ENCODE results near the gene TRMT13. TPM values are rescaled to one million over a fixed set of nuclear protein-coding genes. Genes with fewer than 3 reads are reported as not detected.
A peak's percentile ranks its signal among the peaks of the same experiment; 100 is the strongest.

The TRMT13 gene, protein sequence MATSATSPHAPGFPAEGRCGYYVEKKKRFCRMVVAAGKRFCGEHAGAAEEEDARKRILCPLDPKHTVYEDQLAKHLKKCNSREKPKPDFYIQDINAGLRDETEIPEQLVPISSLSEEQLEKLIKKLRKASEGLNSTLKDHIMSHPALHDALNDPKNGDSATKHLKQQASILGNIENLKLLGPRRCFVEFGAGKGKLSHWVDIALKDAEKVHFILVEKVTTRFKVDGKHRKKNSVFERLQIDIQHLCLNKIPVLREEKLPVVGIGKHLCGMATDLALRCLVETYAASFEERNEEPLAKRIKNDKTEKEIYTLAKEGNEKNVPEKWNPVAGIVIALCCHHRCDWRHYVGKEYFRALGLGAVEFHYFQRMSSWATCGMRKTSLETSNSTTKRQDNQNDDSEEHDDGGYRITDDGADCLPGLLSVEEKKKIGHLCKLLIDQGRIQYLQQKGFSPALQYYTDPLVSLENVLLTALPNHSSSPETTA
- total RNA-seq = 1 to 10 TPM; 3.1 to 3.7 TPM

DNA sequence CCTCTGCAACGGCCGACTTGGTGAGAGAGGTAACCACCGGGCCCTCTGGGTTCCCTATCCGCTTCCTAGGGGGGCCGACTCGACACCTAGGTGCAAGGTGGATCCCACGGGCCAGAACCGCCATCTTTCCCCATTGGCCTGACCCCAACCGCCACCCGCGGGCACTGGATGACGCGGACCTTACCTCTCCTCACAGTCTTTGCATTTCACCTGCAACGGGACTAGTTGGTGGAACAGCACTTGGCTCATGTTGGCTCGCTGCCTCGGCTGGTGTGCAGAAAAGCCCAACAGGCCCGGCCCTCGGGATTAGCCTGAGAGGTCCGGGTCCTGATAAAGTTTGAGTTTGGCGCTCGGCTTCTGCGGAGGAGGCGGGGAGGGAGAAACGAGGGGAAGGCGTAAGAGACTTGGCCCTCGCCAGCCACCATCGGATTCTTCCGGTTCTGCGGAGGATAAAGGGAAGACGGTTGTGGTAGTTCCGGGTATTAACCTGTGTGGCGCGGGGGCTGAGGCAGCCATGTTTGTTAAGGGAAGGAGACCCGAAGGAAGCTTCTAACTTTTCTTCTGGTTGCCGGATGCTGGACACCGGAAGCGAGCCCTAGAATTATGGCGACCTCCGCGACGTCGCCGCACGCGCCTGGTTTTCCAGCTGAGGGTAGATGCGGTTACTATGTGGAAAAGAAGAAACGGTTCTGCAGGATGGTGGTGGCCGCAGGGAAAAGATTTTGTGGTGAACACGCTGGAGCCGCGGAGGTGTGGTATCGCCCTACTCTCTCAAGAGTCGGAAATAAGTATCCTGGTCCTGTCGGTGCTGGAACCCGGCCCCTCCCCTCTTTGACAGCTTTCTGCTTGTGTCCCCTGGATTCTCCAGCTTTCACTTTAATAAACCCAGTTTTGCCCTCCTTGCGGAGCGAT is at the start of gene TRMT13, which contains the start of gene SASS6:
Gene TRMT13, plus strand, starts transcription at position 598 of the 912 bp plus-strand sequence. Its CDS starts 6 bp downstream, at position 604.
Gene SASS6, minus strand, starts transcription at position 365 of the 912 bp plus-strand sequence. Its CDS starts 116 bp downstream, at position 249.
- TF ChIP-seq, protein P1, sequence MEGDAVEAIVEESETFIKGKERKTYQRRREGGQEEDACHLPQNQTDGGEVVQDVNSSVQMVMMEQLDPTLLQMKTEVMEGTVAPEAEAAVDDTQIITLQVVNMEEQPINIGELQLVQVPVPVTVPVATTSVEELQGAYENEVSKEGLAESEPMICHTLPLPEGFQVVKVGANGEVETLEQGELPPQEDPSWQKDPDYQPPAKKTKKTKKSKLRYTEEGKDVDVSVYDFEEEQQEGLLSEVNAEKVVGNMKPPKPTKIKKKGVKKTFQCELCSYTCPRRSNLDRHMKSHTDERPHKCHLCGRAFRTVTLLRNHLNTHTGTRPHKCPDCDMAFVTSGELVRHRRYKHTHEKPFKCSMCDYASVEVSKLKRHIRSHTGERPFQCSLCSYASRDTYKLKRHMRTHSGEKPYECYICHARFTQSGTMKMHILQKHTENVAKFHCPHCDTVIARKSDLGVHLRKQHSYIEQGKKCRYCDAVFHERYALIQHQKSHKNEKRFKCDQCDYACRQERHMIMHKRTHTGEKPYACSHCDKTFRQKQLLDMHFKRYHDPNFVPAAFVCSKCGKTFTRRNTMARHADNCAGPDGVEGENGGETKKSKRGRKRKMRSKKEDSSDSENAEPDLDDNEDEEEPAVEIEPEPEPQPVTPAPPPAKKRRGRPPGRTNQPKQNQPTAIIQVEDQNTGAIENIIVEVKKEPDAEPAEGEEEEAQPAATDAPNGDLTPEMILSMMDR (IDR thresholded peaks at IDR 0.05) = peak in 1 of 2 donors; percentile 5

DNA sequence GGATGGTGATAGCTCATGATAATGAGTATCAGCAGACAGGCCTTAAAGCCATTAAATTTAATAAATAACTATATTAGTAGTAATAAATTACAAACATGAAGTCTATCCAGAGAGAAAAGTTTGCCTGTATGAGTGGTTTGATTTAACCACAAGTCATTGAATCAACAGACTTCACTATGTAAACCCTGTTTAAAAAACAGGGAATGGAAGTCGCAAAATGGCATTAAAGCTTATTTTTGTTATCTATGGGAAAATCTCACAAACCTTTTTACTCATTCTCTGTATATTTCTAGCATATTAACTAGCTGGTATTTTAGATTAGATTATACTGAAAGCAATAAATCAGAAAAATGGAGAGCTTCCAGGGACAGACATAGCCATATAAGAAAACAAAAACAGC is 45.6 kb upstream of the TRMT13 start:
- H3K27ac ChIP-seq = no peak overlapping the region
- TF ChIP-seq, protein P1 (IDR thresholded peaks at IDR 0.05) = no peak

More for the DNA sequence above, at the start of gene TRMT13, which contains the start of gene SASS6:
- H3K36me3 ChIP-seq = peaks cover 8% of the 10 kb centered on the region
- peak within 1 kb of the TSS; percentile 81 to 84 for H3K4me3 ChIP-seq
- peak within 1 kb of the TSS; percentile 65 to 75 for H3K27ac ChIP-seq
- DNase-seq (ENCODE audit: low spot score) = peak; percentile 97
- H3K27me3 ChIP-seq = no peaks in the 10 kb centered on the region
- peaks cover 0 to 18% of the 10 kb centered on the region in 2 donors for H3K4me1 ChIP-seq
- H3K9me3 ChIP-seq = no peaks in the 10 kb centered on the region

DNA sequence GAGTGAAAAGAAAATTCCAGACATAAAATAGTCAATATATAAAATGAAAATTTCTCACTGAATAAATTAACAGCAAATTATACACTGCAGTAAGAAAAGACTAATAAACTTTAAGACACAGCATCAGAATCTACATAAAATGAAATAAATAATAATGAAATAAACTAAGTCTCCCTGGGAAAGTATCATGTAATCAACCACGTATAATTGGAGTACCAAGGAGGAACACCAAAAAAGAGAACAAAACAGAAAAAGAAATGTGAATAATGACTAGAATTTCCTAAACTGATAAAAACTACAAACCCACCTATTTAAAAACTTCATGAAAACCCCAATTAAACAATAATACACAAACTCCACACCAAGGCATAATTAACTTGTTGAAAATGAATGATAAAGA is 43.9 kb upstream of the TRMT13 start:
- no peak for DNase-seq (ENCODE audit: low spot score)
- Histone ChIP-seq H3K27me3 (no peaks in the 10 kb centered on the region), H3K4me3 (no peak overlapping the region), H3K36me3 (peaks cover 5% of the 10 kb centered on the region), H3K27ac (no peak overlapping the region), H3K9me3 (no peaks in the 10 kb centered on the region), H3K4me1 (no peaks in the 10 kb centered on the region)
- TF ChIP-seq, protein P1 (IDR thresholded peaks at IDR 0.05) = no peak

More for the DNA sequence above, 45.6 kb upstream of the TRMT13 start:
- Histone ChIP-seq H3K9me3 (no peaks in the 10 kb centered on the region), H3K36me3 (peaks cover 5% of the 10 kb centered on the region), H3K4me1 (no peaks in the 10 kb centered on the region), H3K27me3 (no peaks in the 10 kb centered on the region), H3K4me3 (no peak overlapping the region)
- no peak for DNase-seq (ENCODE audit: low spot score)

DNA sequence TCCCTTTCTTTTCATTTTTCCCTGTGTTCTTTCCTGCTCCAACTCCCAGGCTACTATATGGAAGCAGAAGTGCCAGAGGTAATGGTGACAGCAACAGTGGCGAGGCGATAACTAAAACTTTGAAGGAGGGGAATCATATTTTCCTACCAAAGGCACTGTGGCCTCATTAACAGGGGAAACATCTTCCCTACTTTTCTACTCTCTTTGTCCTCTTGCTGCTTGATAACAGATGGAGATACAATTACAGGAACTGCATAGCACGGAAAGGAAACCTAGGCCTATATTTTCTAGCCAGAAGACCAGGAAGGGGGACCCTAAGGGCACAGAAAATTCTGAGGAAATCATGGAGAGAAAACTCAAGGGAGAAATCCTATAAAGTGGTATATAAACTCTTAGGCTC is 42.5 kb upstream of the TRMT13 start:
- Histone ChIP-seq H3K9me3 (no peaks in the 10 kb centered on the region), H3K27me3 (no peaks in the 10 kb centered on the region)
- TF ChIP-seq, protein P1 (IDR thresholded peaks at IDR 0.05) = no peak

DNA sequence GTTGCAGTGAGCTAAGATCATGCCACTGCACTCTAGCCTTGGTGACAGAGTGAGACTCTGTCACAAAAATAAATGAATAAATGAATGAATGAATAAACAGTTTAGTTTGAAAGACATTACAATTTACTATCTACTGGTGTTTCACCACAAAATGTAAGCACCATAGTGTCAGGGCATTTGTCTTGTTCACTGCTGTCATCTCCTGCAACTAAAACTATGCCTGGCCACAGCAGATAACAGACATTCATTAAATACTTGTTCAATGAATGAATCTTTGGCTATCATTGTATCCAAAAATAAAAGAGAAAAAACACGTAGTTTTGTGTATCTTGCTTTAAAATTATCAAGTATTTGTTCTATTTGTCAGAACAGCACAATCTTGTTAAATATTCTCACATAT is 32.8 kb upstream of the TRMT13 start:
- TF ChIP-seq, protein P1 (IDR thresholded peaks at IDR 0.05) = no peak
- Histone ChIP-seq H3K4me3 (no peak overlapping the region), H3K27ac (no peak overlapping the region), H3K9me3 (no peaks in the 10 kb centered on the region), H3K36me3 (peaks cover 6% of the 10 kb centered on the region), H3K27me3 (no peaks in the 10 kb centered on the region), H3K4me1 (peaks cover 0 to 2% of the 10 kb centered on the region in 2 donors)
- DNase-seq (ENCODE audit: low spot score) = no peak

More for the DNA sequence above, 42.5 kb upstream of the TRMT13 start:
- Histone ChIP-seq H3K27ac (no peak overlapping the region), H3K4me3 (no peak overlapping the region), H3K36me3 (peaks cover 5% of the 10 kb centered on the region), H3K4me1 (no peaks in the 10 kb centered on the region)
- no peak for DNase-seq (ENCODE audit: low spot score)

All from right atrium auricular region (tissue), 2 donors.